SK-N-SH (cell line): ENCODE results near the gene RHOBTB1. TPM values are rescaled to one million over a fixed set of nuclear protein-coding genes. Genes with fewer than 3 reads are reported as not detected.

Experiments used
- CTCF ChIP-seq: fragments of 200-600 bp; sonication (generic); IDR thresholded peaks from 2 replicates; pipeline ENCODE4 v1.6.1; 2017; ENCODE audit warnings: antibody characterized with exemption, mild to moderate bottlenecking, moderate library complexity
- EZH2phosphoT487 ChIP-seq: fragments of 200-600 bp; sonication (generic); IDR thresholded peaks from 2 replicates; pipeline ENCODE4 v1.6.1; 2017; ENCODE audit warnings: low read depth, mixed run types, mild to moderate bottlenecking, antibody characterized with exemption, moderate library complexity, borderline replicate concordance
- FOSL2 ChIP-seq: IDR thresholded peaks from 2 replicates; pipeline ENCODE4 v1.4.0; 2012; ENCODE audit warnings: low read depth, mild to moderate bottlenecking, moderate library complexity, borderline replicate concordance
- FOXJ3 ChIP-seq: sonication (generic); formaldehyde crosslinking; IDR thresholded peaks from 2 replicates; pipeline ENCODE4 v1.5.1; 2020; ENCODE audit warnings: mild to moderate bottlenecking, missing genetic modification reagents
- IRF3 ChIP-seq: fragments of 150-350 bp; IDR thresholded peaks from 2 replicates; pipeline ENCODE4 v1.6.1; 2016; ENCODE audit warnings: mild to moderate bottlenecking, low read depth, low read length
- JUND ChIP-seq: IDR thresholded peaks from 2 replicates; pipeline ENCODE4 v1.4.0; 2012
- MAX ChIP-seq: IDR thresholded peaks from 2 replicates; pipeline ENCODE4 v1.4.0; 2012; ENCODE audit warnings: low read depth
- MEF2A ChIP-seq: IDR thresholded peaks from 2 replicates; pipeline ENCODE4 v1.4.0; 2012; ENCODE audit warnings: low read depth, borderline replicate concordance
- NFIC ChIP-seq: IDR thresholded peaks from 2 replicates; pipeline ENCODE4 v1.4.0; 2012; ENCODE audit warnings: borderline replicate concordance
- NRF1 ChIP-seq: IDR thresholded peaks from 2 replicates; pipeline ENCODE4 v1.6.1; 2012; ENCODE audit warnings: low read depth, mild to moderate bottlenecking, low read length
- PBX3 ChIP-seq: IDR thresholded peaks from 2 replicates; pipeline ENCODE4; 2012
- RAD21 ChIP-seq: IDR thresholded peaks from 2 replicates; pipeline ENCODE4 v1.6.1; 2012; ENCODE audit warnings: mild to moderate bottlenecking, low read length
- RCOR1 ChIP-seq: fragments of 150-350 bp; IDR thresholded peaks from 2 replicates; pipeline ENCODE4 v1.6.1; 2017; ENCODE audit warnings: antibody characterized with exemption, low read length
- REST ChIP-seq: IDR thresholded peaks from 2 replicates; pipeline ENCODE4 v1.6.1; 2012; ENCODE audit warnings: mild to moderate bottlenecking, low read depth, low read length, moderate library complexity
- RFX5 ChIP-seq: IDR thresholded peaks from 2 replicates; pipeline ENCODE4 v1.6.1; 2012; ENCODE audit warnings: mild to moderate bottlenecking, improper control_type of control experiment, low read length
- RXRA ChIP-seq: IDR thresholded peaks from 2 replicates; pipeline ENCODE4 v1.4.0; 2012; ENCODE audit warnings: low read depth, mild to moderate bottlenecking, borderline replicate concordance
- SIN3A ChIP-seq: IDR thresholded peaks from 2 replicates; pipeline ENCODE4 v1.6.1; 2012; ENCODE audit warnings: low read depth, mild to moderate bottlenecking, low read length, moderate library complexity, borderline replicate concordance
- SMC3 ChIP-seq: IDR thresholded peaks from 2 replicates; pipeline ENCODE4 v1.6.1; 2012; ENCODE audit warnings: low read depth, low read length, improper control_type of control experiment
- TAF1 ChIP-seq: IDR thresholded peaks from 2 replicates; pipeline ENCODE4 v1.6.1; 2012; ENCODE audit warnings: low read depth, mild to moderate bottlenecking, low read length, moderate library complexity, borderline replicate concordance
- TCF12 ChIP-seq: IDR thresholded peaks from 2 replicates; pipeline ENCODE4 v1.4.0; 2012
- USF2 ChIP-seq: fragments of 150-350 bp; IDR thresholded peaks from 2 replicates; pipeline ENCODE4 v1.6.1; 2017; ENCODE audit warnings: antibody characterized with exemption, low read length, low read depth, borderline replicate concordance
- polyA plus RNA-seq, 3 experiments: library from polyadenylated mRNA; depleted of rRNA; stranded (reverse); fragments of >200 nt; gene quantifications; 2 replicates each; pipeline ENCODE4 v1.2.3, GENCODE V29; 2012

Gene RHOBTB1
- polyA plus RNA-seq, 1 of the 3 experiments (the other 2 are of a cell fraction), result 10.5 TPM

- TF ChIP-seq REST, result no peak
- TF ChIP-seq MEF2A, result 0 out of 2 replicates have a peak, but pooled peaks have one; percentile 38
- no peak for TF ChIP-seq FOXJ3 (CRISPR knock-in tag)
- no peak for TF ChIP-seq CTCF
- TF ChIP-seq NRF1, result no peak
- TF ChIP-seq USF2, result no peak
- TF ChIP-seq EZH2phosphoT487, result no peak
- no peak for TF ChIP-seq RCOR1
- peak; percentile 76 for TF ChIP-seq FOSL2
- TF ChIP-seq RAD21, result no peak
- no peak for TF ChIP-seq IRF3
- TF ChIP-seq TAF1, result no peak
- TF ChIP-seq RXRA, result no peak
- no peak for TF ChIP-seq SMC3
- peak; percentile 72 for TF ChIP-seq JUND
- no peak for TF ChIP-seq SIN3A
- TF ChIP-seq TCF12, result peak; percentile 43
- TF ChIP-seq NFIC, result no peak; the same call in 1 of the 2 replicates
- no peak for TF ChIP-seq RFX5
- TF ChIP-seq PBX3, result peak; percentile 34
- no peak for TF ChIP-seq MAX
Observed at GRCh38 chr10:60974463-60975149, 30.6 kb upstream of the RHOBTB1 start (continued).
